Measurements from ENCODE around the gene AHNAK2. TPM values are rescaled to one million over a fixed set of nuclear protein-coding genes. Genes with fewer than 3 reads are reported as not detected.

Gene AHNAK2
- total RNA-seq, 1 experiment from 2014 or later, result 45.0 TPM

DNA sequence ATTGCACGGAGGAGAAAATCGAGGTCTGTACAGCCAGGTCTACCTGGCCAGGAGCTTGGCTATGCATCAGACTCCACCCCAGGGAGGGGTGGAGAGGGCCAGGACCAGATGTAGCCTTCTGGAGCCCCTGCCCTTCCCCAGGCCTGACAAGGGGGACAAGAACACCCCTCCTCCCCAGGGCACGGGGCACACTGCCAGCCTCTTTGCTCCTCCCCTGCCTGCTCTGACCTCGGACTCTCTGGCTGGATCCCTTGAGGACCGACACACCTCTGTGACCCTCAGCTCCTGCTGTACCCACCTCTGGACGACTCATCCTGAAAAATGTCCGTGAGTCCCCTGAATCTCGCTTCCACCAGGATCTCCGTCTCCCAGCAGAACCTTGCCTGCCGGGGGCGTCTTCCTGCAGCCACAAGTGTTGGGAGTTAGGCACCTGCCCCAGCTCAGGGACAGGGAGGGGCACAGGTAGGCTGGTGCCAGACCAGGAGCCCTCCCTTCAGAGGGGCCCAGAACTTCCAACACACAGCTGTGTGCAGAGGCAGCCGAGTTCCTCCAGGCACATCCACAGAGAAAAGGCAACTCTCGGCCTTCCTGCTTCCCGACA lies 21.8 kb downstream of the AHNAK2 start:
- no peak overlapping the region for H3K4me3 ChIP-seq (replicated peaks in 1 of 2; ENCODE audit: low read depth in 1 of 2, low read length in 2 of 2)
- H3K9me3 ChIP-seq (ENCODE audit: control insufficient read depth in 1 of 2, insufficient read depth in 1 of 2, low read depth in 1 of 2, low read length in 2 of 2), result no peaks in the 10 kb centered on the region
- H3K4me1 ChIP-seq (ENCODE audit: control insufficient read depth in 1 of 2, insufficient read depth in 2 of 2, low read length in 2 of 2), result peaks cover 2 to 3% of the 10 kb centered on the region in 2 experiments; a peak in 2 of 4 replicates
- H3K79me2 ChIP-seq (ENCODE audit: insufficient read depth, low read length), result no peaks in the 10 kb centered on the region
- H4K20me1 ChIP-seq (ENCODE audit: insufficient read depth), result no peaks in the 10 kb centered on the region
- intact Hi-C loops (cut with micrococcal nuclease), result no loop called here
- ChIA-PET CTCF (no interaction called here), POLR2A (no interaction called here), RAD21 (ENCODE audit: low non-redundant PET in 1 of 2, low total read pairs in 2 of 2, uncharacterized antibody in 2 of 2, unreplicated experiment in 2 of 2) (no interaction called here)
- H3K27me3 ChIP-seq (ENCODE audit: insufficient read depth, low read length), result no peaks in the 10 kb centered on the region
- H3K4me2 ChIP-seq (ENCODE audit: low read length), result no peak overlapping the region
- no TSS peak for BruUV-seq (replicated peaks)
- H3K36me3 ChIP-seq (ENCODE audit: control insufficient read depth in 1 of 2, insufficient read depth in 2 of 2, low read length in 2 of 2), result no peaks in the 10 kb centered on the region; a peak in 2 of 4 replicates
- no peaks in the 10 kb centered on the region for H3K9me2 ChIP-seq (ENCODE audit: insufficient read depth)
- ATAC-seq (no peak), DNase-seq (ENCODE audit: low read depth, low spot score) (no peak)
- H3K9ac ChIP-seq (ENCODE audit: low read length), result no peak overlapping the region
- TF ChIP-seq FOSL1 (IDR thresholded peaks at IDR 0.05; ENCODE audit: low read depth) (no peak), CEBPB (IDR thresholded peaks at IDR 0.05; ENCODE audit: low read depth) (no peak), JUND (IDR thresholded peaks at IDR 0.05) (no peak), ZFX (IDR thresholded peaks at IDR 0.05) (no peak), TCF7L2 (IDR thresholded peaks at IDR 0.05; ENCODE audit: borderline replicate concordance, extremely low read depth, insufficient read depth, insufficient read length) (no peak), EGR1 (IDR thresholded peaks at IDR 0.05; ENCODE audit: low read depth) (no peak), EZH2phosphoT487 (IDR thresholded peaks at IDR 0.05; ENCODE audit: borderline replicate concordance) (no peak), SRF (IDR thresholded peaks at IDR 0.05; ENCODE audit: low read depth) (no peak), RAD21 (IDR thresholded peaks at IDR 0.05; ENCODE audit: low read depth) (no peak), ELF1 (IDR thresholded peaks at IDR 0.05; ENCODE audit: borderline replicate concordance, low read depth) (no peak), CBX3 (IDR thresholded peaks at IDR 0.05; ENCODE audit: low read depth) (no peak), POLR2AphosphoS5 (IDR thresholded peaks at IDR 0.05; ENCODE audit: low read depth, low read length) (no peak), SIN3A (IDR thresholded peaks at IDR 0.05; ENCODE audit: low read depth) (no peak), EZH2 (IDR thresholded peaks at IDR 0.05) (no peak)
- TF ChIP-seq, protein P1, sequence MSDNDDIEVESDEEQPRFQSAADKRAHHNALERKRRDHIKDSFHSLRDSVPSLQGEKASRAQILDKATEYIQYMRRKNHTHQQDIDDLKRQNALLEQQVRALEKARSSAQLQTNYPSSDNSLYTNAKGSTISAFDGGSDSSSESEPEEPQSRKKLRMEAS (IDR thresholded peaks at IDR 0.05), result no peak
- TF ChIP-seq, protein P2, sequence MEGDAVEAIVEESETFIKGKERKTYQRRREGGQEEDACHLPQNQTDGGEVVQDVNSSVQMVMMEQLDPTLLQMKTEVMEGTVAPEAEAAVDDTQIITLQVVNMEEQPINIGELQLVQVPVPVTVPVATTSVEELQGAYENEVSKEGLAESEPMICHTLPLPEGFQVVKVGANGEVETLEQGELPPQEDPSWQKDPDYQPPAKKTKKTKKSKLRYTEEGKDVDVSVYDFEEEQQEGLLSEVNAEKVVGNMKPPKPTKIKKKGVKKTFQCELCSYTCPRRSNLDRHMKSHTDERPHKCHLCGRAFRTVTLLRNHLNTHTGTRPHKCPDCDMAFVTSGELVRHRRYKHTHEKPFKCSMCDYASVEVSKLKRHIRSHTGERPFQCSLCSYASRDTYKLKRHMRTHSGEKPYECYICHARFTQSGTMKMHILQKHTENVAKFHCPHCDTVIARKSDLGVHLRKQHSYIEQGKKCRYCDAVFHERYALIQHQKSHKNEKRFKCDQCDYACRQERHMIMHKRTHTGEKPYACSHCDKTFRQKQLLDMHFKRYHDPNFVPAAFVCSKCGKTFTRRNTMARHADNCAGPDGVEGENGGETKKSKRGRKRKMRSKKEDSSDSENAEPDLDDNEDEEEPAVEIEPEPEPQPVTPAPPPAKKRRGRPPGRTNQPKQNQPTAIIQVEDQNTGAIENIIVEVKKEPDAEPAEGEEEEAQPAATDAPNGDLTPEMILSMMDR (IDR thresholded peaks at IDR 0.05 in 2 of 3, conservative IDR thresholded peaks at IDR 0.05 in 1 of 3; ENCODE audit: borderline replicate concordance in 1 of 3, insufficient read depth in 1 of 3, low read depth in 2 of 3, low read length in 2 of 3), result no peak
- TF ChIP-seq, protein P3, sequence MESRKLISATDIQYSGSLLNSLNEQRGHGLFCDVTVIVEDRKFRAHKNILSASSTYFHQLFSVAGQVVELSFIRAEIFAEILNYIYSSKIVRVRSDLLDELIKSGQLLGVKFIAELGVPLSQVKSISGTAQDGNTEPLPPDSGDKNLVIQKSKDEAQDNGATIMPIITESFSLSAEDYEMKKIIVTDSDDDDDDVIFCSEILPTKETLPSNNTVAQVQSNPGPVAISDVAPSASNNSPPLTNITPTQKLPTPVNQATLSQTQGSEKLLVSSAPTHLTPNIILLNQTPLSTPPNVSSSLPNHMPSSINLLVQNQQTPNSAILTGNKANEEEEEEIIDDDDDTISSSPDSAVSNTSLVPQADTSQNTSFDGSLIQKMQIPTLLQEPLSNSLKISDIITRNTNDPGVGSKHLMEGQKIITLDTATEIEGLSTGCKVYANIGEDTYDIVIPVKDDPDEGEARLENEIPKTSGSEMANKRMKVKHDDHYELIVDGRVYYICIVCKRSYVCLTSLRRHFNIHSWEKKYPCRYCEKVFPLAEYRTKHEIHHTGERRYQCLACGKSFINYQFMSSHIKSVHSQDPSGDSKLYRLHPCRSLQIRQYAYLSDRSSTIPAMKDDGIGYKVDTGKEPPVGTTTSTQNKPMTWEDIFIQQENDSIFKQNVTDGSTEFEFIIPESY (IDR thresholded peaks at IDR 0.05; ENCODE audit: extremely low read depth, insufficient replicate concordance, low read length), result no peak
- TF ChIP-seq, protein P4, sequence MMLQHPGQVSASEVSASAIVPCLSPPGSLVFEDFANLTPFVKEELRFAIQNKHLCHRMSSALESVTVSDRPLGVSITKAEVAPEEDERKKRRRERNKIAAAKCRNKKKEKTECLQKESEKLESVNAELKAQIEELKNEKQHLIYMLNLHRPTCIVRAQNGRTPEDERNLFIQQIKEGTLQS (IDR thresholded peaks at IDR 0.05), result no peak
- TF ChIP-seq, protein P5, sequence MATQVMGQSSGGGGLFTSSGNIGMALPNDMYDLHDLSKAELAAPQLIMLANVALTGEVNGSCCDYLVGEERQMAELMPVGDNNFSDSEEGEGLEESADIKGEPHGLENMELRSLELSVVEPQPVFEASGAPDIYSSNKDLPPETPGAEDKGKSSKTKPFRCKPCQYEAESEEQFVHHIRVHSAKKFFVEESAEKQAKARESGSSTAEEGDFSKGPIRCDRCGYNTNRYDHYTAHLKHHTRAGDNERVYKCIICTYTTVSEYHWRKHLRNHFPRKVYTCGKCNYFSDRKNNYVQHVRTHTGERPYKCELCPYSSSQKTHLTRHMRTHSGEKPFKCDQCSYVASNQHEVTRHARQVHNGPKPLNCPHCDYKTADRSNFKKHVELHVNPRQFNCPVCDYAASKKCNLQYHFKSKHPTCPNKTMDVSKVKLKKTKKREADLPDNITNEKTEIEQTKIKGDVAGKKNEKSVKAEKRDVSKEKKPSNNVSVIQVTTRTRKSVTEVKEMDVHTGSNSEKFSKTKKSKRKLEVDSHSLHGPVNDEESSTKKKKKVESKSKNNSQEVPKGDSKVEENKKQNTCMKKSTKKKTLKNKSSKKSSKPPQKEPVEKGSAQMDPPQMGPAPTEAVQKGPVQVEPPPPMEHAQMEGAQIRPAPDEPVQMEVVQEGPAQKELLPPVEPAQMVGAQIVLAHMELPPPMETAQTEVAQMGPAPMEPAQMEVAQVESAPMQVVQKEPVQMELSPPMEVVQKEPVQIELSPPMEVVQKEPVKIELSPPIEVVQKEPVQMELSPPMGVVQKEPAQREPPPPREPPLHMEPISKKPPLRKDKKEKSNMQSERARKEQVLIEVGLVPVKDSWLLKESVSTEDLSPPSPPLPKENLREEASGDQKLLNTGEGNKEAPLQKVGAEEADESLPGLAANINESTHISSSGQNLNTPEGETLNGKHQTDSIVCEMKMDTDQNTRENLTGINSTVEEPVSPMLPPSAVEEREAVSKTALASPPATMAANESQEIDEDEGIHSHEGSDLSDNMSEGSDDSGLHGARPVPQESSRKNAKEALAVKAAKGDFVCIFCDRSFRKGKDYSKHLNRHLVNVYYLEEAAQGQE (IDR thresholded peaks at IDR 0.05; ENCODE audit: low read depth), result no peak
- H2AFZ ChIP-seq (ENCODE audit: low read depth, low read length, poor library complexity, severe bottlenecking), result no peak overlapping the region
- H3K27ac ChIP-seq (ENCODE audit: low read depth, low read length), result no peak overlapping the region

All from HCT116 (cell line).